DMS79 (cell line): ENCODE data around the gene CAPZA1.
"Not testable (repeated sequence)": the region's sequence is repeated elsewhere in the genome, so short reads cannot be mapped to it uniquely, and the experiment has no call there.

ENCODE experiments used
- DNase-seq: peaks from one replicate; lab custom pipeline; 2025; lab: John Stamatoyannopoulos, UW

CAPZA1 gene

GRCh38 chr1:112619518-112620376 is at the start of gene CAPZA1:
Gene CAPZA1, plus strand, starts transcription at chr1:112619832. Its CDS starts 13 bp downstream, at chr1:112619845.
- DNase-seq: peak; percentile 81

DNA sequence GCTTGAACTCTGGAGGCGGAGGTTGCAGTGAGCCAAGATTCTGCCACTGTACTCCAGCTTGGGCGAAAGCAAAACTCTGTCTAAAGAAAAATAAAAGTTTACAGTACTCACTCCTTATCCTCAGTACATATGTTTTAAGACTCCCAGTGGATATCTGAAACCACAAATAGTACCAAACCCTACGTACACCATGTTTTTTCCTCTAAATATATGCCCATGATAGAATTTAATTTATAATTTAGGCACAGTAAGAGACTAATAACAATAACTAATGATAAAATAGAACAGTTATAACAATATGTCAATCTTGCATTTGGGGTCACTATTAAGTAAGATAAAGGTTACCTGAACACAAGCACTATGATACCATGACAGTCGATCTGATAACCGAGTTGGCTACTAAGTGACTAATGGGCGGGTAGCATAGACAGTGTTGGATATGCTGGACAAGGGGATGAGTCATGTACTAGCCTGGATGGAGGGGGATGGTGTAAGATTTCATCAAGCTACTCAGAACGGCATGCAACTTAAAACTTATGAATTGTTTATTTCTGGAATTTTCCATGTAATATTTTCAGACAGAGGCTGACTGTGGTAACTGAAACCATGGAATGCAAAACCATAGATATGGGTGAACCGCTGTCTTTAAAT is 44.4 kb upstream of the CAPZA1 start:
- DNase-seq: no peak

- DNase-seq: no peak
These were observed 43.4 kb upstream of the CAPZA1 start for GRCh38 chr1:112576240-112576639.

DNA sequence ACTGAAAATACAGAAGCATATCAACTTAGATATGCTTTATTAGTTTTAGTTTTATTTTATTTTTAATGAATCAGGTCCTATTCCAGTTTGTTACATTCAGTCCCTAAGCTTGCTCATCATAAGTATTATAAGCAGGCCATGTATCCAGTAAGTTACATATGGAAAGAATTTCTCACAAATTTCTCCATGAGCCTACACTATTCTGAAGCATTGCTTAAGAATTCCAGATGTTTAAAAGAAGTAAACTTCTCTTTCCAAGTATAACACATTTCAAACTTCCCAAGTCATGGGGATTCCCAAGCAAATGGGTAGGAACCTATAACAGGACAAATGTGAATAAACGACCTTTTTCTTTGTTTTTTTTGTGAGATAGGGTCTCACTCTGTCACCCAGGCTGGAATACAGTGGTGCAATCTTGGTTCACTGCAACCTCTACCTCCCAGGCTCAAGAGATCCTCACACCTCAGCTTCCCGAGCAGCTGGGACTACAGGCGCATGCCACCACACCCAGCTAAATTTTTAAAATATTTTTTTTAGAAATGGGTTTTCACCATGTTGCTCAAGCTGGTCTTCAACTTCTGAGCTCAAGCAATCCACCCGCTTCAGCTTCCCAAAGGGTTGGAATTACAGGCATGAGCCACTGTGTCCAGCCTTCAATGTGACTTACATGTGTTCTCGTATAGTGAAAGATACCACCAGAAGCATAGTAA is 39.7 kb upstream of the CAPZA1 start:
- no peak for DNase-seq

DNA sequence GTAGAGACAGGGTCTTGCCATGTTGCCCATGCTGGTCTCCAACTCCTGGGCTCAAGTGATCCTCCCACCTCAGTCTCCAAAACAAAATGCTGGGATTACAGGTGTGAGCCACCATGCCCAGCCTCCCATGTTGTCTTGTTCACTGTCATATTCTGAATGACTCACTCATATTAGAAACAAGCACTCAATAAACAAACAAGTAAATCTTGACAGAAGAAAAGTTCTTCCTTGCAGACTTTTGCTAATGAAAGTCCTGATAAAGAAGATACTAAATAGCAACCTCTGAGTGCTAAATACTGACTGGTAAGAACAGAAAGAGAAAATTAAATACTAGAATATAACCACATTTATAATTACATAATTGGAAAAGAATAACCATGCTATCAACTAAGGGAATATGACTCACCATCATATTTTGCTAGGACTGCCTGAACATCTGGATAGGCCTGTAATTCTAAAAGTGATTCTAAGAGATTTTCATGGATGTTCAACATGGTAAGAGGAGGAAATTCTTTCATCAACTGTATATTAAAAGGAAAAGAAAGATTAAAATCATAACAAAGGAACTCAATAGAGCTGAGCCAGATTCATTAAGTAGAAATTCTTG is 37.9 kb upstream of the CAPZA1 start:
- DNase-seq: no peak

DNA sequence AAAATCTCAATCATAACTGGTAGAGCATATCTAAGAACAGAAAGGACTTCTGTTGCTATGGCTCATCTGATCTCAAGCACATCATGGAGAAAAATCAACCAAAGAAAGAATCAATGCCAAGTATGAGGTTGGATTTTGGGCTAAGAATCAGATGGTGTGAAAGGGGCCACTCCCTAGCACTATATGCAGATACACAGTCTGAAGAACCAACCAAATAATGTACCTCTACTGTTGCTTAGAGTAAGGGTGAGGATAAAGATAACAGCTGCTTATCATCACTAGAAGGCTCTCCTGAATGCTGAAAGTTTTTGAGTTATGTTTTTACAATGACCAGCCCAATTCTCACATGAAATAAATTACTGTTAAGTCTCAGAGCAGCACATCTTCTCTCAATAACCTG is 36.3 kb upstream of the CAPZA1 start:
- DNase-seq: peak; percentile 75

DNA sequence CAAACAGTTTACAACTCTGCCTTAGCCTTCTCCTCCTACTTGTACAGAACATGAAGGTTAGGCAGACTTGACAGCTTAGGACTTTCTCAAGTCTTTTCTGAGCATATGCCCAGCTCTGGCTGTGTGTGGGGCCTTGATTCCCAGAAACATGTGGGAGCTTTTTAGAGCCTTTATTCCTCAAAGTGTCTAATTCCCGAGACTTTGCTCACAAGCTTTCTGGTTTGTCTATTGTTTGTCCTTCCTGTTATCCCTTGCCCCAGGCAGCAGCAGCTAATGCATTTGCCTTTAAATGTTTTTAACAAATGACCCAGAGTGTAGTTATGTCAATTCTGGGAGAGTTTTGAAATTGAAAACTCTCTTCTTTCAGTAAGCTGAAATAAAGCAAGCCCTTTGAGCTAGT is 29.9 kb upstream of the CAPZA1 start:
- no peak for DNase-seq

DNA sequence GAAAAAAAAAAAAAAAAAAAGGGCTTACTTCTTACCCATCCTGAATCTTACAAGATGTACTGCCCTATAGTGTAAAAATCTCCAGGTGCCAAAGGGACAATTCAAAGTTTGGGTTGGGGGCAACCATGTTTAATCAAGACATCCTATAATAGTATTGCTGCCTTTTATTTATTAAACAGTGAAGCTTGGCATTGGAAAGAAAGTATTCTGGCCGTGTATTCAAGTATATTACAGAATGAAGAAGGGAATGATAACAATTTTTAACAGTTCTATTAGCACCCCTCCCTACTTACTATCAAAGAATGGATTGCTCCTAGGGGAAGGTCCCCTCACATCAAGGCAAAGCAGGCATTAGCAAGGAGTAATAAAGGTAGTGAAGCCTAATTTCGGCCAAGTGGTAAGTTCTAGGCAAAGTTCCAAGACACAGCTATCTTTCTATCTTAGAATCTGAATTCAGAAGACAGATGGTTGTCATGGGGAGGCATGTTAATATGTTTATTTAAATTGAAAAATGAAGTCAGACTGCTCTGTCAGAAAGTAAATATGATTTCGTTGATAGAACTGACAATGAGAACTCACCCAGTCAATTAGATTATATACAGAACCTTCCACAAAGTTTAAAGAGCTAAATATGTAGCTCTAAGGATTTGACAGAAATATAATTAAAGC is 25.3 kb upstream of the CAPZA1 start:
- DNase-seq: no peak

- no peak for DNase-seq
These were observed 20.2 kb upstream of the CAPZA1 start for GRCh38 chr1:112599477-112599876.

DNA sequence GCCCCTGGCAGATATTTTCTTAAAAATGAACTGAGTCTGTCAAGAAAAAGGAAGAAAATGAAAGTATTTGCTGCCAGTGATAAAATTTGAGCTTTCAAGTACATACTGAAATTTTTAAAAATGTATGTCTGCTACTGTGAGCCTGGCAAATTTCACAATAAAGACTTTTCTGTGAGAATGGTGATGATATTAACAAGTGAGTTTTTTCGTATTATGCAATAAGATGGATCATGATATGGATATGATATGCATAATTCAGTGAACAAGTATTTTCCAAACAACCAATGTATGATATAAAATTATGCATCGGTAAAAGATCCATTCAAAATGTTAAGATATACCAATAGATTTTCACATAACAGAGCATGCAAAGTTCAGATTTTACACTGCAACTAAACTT is 16.6 kb upstream of the CAPZA1 start:
- no peak for DNase-seq

DNA sequence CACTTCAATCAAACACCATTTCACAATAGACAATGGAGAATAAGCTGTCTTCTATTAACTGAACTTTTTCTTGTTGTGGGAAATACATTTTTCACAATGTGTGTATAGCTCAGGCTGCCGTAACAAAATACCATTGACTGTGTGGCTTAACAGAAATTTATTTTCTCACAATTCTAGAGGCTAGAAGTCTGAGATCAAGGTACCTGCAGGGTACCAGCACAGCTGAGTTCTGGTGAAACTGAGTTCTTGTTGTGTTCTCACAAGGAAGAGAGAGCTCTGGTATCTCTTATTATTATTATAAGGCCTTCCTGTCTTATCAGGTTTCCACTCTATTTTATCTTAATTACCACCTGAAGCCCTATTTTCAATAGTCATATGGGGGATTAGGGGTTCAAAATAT is 16.1 kb upstream of the CAPZA1 start:
- DNase-seq: no peak

DNA sequence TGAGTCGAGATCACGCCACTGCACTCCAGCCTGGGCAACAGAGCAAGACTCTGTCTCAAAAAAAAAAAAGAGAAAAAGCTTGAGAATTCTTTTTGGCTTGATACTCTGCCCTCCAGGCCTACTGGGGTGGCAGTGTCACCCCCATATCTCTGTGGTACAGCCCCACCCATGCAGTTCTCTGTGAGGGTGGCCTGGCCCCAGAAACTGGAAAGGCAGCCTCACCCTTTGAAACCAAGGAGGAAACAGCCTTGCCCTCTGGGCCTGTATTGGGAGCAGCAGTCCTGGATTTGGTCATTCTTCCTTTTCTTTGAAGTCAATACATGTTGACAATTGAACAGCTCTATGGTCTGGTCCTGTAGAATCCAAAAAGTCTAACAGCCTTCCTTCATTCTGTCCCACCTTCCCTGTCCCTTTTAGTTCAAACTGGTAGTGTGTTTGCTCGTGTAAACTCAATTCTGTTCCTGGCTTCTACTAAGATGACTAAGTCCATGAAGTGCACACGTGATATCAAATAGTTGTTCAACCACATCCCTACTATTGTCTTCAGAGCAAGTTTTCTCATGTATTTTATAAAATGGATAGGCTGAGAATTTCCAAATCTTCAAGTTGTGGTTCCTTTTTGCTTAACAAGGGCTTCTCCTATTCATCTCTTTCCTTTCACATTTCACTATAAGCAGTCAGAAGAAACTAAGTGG is 13.9 kb upstream of the CAPZA1 start:
- DNase-seq: no peak

- DNase-seq: no peak
These were observed 5.1 kb upstream of the CAPZA1 start for GRCh38 chr1:112614460-112615065.

DNA sequence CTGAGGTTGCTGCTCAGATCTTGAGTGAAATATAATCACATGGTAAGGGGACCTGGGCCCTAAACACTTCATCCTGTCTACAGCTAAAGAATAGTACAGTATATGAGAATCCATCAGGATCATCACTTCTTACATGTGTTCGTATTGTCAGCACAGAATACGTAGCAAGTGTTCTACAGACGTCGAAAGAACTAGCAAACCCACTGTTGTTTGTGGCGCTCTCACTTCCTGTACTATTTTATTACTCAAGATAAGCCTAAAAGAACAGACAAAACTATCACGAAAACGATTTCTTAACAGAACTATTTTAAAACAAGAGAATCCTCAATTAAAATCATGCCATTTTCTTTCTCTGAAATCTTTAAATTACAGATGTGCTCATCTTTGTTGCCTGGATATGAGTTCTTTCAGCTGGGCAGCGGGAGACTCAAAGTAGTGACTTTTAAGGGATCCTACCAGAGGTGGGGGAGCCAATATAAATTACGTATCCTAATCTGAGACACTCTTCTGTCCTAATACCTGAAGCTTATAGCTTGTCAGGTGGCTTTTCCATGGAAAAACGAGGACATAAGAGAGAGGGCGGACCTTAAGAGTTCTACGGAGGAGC is 1.4 kb upstream of the CAPZA1 start:
- DNase-seq: no peak

DNA sequence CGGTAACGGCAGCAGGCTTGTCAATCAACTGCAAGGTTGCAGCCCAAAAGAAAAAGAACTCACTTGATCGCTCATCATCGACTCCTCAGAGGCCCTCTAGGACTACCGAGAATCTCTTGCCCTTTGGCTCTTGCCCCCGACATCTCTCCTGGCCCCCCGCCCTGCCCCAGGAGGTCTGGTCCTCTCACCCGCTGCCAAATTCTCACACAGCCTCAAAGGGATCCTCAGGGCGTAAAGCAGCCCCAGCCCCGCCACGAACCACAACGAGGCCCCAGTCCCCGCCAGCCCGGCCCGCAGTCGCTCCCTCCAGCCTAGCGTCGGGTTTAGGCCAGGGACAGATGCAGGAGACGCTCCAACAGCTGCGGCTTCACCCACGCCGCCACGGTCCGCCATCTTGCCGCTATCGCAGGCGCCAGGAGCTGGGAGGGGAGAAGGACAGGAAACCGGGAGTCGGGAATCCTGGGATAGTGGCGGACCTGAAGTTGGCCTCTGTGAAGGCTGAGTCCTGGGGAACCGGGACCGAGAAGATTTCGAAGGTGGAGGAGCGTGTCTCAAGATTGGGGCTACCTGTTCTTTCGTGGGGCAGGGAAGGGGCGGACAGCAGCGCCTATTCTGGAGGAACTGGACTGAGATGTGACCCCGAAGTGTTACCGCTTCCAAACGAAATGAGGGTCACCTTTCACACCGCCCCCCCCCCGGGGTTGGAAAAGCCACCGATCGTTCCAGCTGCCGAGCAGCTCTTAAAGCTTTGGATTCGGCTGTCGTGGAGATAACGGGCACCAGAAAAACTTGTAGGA is 713 bp upstream of the CAPZA1 start, which contains the start of gene ST7L:
Gene ST7L, minus strand, starts transcription at position 421 of the 797 bp plus-strand sequence. Its CDS starts 28 bp downstream, at position 393.
- peak; percentile 34 for DNase-seq

DNA sequence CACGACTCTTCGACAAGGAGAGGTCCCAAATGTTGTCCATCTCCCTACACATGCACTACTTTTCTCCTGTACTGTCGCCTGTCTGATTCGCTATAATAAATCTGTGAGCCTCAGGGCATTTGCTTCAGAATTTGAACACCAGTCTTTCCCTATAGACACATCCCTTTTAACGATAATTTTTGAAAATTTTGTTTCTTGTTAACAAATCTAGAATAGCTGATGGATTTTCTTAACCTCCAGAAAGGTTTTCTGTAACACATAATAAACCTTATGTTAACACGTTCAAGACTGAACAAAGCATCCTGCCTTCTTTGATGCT is 704 bp downstream of the CAPZA1 start:
- no peak for DNase-seq

- not testable (repeated sequence) for DNase-seq
These were observed 4.9 kb downstream of the CAPZA1 start for GRCh38 chr1:112624493-112624892.

- DNase-seq: no peak
These were observed 6.1 kb downstream of the CAPZA1 start for GRCh38 chr1:112625696-112626095.

DNA sequence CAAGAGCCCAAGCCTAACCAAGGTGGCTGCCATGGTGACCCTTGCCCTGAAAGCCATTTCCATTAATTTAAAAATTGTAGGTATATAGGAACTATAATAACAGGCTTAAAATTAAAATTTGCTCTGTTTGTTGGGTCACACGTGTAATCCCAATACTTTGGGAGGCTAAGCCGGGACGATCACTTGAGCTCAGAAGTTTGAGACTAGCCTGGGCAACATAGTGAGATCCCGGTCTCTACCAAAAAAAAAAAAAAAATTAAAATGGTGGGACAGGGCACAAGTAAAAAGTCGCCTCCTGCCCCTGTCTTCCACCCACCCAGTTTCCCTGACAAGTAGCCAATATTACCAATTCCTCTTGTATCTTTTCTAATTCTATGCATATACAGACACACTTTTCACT is 6.6 kb downstream of the CAPZA1 start:
- DNase-seq: no peak

- DNase-seq: no peak
These were observed 7.3 kb downstream of the CAPZA1 start for GRCh38 chr1:112626887-112627286.
